GM11168 (cell line): ENCODE data around the gene SMG6.

Experiments
- in situ Hi-C: fragments of 300-500 bp; cut with MboI; formaldehyde crosslinking; loops from one replicate; pipeline ENCODE4 v1.12.0; 2022; ENCODE audit warnings: low sequenced_read_pairs; ENCODE audit not compliant: unreplicated experiment

SMG6 gene

GRCh38 chr17:2068519-2069051 lies 235.0 kb downstream of the SMG6 start:
- in situ Hi-C loops = no loop called here

- in situ Hi-C loops = no loop called here
These were observed 235.5 kb downstream of the SMG6 start for GRCh38 chr17:2068031-2068518.

- in situ Hi-C loops = no loop called here
These were observed 236.0 kb downstream of the SMG6 start for GRCh38 chr17:2067608-2068024.

GRCh38 chr17:2067048-2067561 lies 236.5 kb downstream of the SMG6 start:
- in situ Hi-C loops = no loop called here

GRCh38 chr17:2065949-2066400 lies 237.6 kb downstream of the SMG6 start:
- in situ Hi-C loops = no loop called here

GRCh38 chr17:2064980-2065785 lies 238.4 kb downstream of the SMG6 start:
- in situ Hi-C loops = no loop called here

- in situ Hi-C loops = no loop called here
These were observed 239.0 kb downstream of the SMG6 start for GRCh38 chr17:2064520-2064971.

GRCh38 chr17:2064147-2064489 lies 239.5 kb downstream of the SMG6 start:
- in situ Hi-C loops = no loop called here

GRCh38 chr17:2063261-2064146 lies 240.1 kb downstream of the SMG6 start:
- in situ Hi-C loops = no loop called here

- in situ Hi-C loops = no loop called here
These were observed 240.9 kb downstream of the SMG6 start for GRCh38 chr17:2062571-2063183.

- in situ Hi-C loops = no loop called here
These were observed 242.1 kb downstream of the SMG6 start for GRCh38 chr17:2061441-2061958.

- in situ Hi-C loops = no loop called here
These were observed 242.7 kb downstream of the SMG6 start for GRCh38 chr17:2060681-2061440.

GRCh38 chr17:2060385-2060658 lies 243.3 kb downstream of the SMG6 start:
- in situ Hi-C loops = no loop called here

- in situ Hi-C loops = no loop called here
These were observed 243.8 kb downstream of the SMG6 start for GRCh38 chr17:2059547-2060384.

- in situ Hi-C loops = no loop called here
These were observed 244.7 kb downstream of the SMG6 start for GRCh38 chr17:2058586-2059546.

- in situ Hi-C loops = no loop called here
These were observed 245.6 kb downstream of the SMG6 start for GRCh38 chr17:2057760-2058585.
